ENCODE results near the gene NOSIP.

Gene NOSIP

GRCh38 chr19:49594993-49595818 is 14.8 kb upstream of the NOSIP start:
- DNase-seq (ENCODE audit: low spot score): no peak

GRCh38 chr19:49594157-49594992 is 14.0 kb upstream of the NOSIP start:
- DNase-seq (ENCODE audit: low spot score): no peak

- DNase-seq (ENCODE audit: low spot score): peak; percentile 98
These were observed 13.1 kb upstream of the NOSIP start for GRCh38 chr19:49593233-49594113.

- no peak for DNase-seq (ENCODE audit: low spot score)
These were observed 12.3 kb upstream of the NOSIP start for GRCh38 chr19:49592486-49593232.

GRCh38 chr19:49591731-49592485 is 11.6 kb upstream of the NOSIP start:
- peak; percentile 38 for DNase-seq (ENCODE audit: low spot score)

- peak; percentile 74 for DNase-seq (ENCODE audit: low spot score)
These were observed 10.8 kb upstream of the NOSIP start, which contains the start of gene PRR12 for GRCh38 chr19:49590971-49591730. PRR12 (plus strand) TSS chr19:49591182; CDS start chr19:49591655, 473 bp downstream.

GRCh38 chr19:49590071-49590970 is 10.0 kb upstream of the NOSIP start:
- peak; percentile 92 for DNase-seq (ENCODE audit: low spot score)

- DNase-seq (ENCODE audit: low spot score): no peak
These were observed 9.1 kb upstream of the NOSIP start for GRCh38 chr19:49589502-49589905.

- DNase-seq (ENCODE audit: low spot score): no peak
These were observed 8.2 kb upstream of the NOSIP start for GRCh38 chr19:49588365-49589122.

GRCh38 chr19:49587227-49587626 is 6.9 kb upstream of the NOSIP start:
- DNase-seq (ENCODE audit: low spot score): no peak

- no peak for DNase-seq (ENCODE audit: low spot score)
These were observed 4.7 kb upstream of the NOSIP start for GRCh38 chr19:49585023-49585422.

- DNase-seq (ENCODE audit: low spot score): no peak
These were observed 2.9 kb upstream of the NOSIP start for GRCh38 chr19:49583239-49583638.

GRCh38 chr19:49581007-49581508 is 702 bp upstream of the NOSIP start, which contains the start of gene PRRG2:
PRRG2 (plus strand) TSS chr19:49581316; CDS start chr19:49583220, 1,904 bp downstream.
- no peak for DNase-seq (ENCODE audit: low spot score)

GRCh38 chr19:49579947-49580263 is 451 bp downstream of the NOSIP start:
- no peak for DNase-seq (ENCODE audit: low spot score)

- DNase-seq (ENCODE audit: low spot score): no peak
These were observed 1.2 kb downstream of the NOSIP start for GRCh38 chr19:49579193-49579592.

GRCh38 chr19:49574206-49574755 is 6.1 kb downstream of the NOSIP start:
- no peak for DNase-seq (ENCODE audit: low spot score)

- DNase-seq (ENCODE audit: low spot score): no peak
These were observed 6.9 kb downstream of the NOSIP start for GRCh38 chr19:49573425-49573824.

Data from Ammon's horn (tissue), 1 donor.